Measurements from ENCODE around the gene SLPI.

DNA sequence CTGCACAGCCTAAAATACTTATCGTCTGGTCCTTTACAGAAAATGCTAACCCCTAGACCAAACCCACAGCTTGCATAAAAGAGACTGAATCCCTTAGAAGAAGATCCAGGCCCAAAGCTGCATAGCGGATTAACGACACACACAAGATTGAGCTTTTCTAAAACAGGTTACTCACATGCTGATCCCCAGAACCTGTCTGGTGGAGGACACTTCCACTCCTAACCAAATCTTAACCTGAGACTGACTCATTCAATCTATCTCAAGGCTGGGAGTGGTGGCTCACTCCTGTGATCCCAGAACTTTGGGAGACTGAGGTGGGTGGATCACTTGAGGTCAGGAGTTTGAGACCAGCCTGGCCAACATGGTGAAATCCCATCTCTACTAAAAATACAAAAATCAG, 2.8 kb upstream of the SLPI start:
- no peak for TF ChIP-seq EZH2 (IDR thresholded peaks at IDR 0.05; ENCODE audit: borderline replicate concordance, low read length)
- TF ChIP-seq, protein P1, sequence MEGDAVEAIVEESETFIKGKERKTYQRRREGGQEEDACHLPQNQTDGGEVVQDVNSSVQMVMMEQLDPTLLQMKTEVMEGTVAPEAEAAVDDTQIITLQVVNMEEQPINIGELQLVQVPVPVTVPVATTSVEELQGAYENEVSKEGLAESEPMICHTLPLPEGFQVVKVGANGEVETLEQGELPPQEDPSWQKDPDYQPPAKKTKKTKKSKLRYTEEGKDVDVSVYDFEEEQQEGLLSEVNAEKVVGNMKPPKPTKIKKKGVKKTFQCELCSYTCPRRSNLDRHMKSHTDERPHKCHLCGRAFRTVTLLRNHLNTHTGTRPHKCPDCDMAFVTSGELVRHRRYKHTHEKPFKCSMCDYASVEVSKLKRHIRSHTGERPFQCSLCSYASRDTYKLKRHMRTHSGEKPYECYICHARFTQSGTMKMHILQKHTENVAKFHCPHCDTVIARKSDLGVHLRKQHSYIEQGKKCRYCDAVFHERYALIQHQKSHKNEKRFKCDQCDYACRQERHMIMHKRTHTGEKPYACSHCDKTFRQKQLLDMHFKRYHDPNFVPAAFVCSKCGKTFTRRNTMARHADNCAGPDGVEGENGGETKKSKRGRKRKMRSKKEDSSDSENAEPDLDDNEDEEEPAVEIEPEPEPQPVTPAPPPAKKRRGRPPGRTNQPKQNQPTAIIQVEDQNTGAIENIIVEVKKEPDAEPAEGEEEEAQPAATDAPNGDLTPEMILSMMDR (IDR thresholded peaks at IDR 0.05; ENCODE audit: low read length), result no peak

Data from OCI-LY1 (cell line).